NCI-H748 (cell line): ENCODE data around the gene KATNBL1.
A peak's percentile ranks its signal among the peaks of the same experiment; 100 is the strongest.

ENCODE experiments used
- DNase-seq: peaks from one replicate; lab custom pipeline; 2025; ENCODE audit not compliant: unreplicated experiment; lab: John Stamatoyannopoulos, UW

Gene KATNBL1, protein sequence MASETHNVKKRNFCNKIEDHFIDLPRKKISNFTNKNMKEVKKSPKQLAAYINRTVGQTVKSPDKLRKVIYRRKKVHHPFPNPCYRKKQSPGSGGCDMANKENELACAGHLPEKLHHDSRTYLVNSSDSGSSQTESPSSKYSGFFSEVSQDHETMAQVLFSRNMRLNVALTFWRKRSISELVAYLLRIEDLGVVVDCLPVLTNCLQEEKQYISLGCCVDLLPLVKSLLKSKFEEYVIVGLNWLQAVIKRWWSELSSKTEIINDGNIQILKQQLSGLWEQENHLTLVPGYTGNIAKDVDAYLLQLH

GRCh38 chr15:34209421-34210282 is at the start of gene KATNBL1:
KATNBL1 (minus strand) TSS chr15:34210096; CDS start chr15:34163676, 46,420 bp downstream.
- peak; percentile 95 for DNase-seq

DNA sequence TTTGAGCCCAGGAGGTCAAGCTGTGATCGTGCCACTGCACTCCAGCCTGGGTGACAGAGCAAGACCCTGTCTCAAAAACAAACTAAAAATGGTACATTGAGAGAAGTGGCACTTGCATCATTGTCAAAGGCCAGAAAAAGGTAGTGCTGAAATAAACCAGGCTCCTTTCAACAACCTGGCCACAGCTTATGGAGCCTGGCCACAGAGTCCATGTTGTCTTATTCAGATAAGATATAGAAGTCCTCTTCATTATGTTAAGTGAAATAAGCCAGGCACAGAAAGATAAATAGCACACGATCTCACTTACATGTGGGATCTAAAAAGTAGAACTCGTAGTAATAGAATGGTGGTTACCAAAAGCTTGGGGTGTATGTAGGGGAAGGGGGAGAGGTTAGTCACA is 49.7 kb upstream of the KATNBL1 start:
- no peak for DNase-seq

DNA sequence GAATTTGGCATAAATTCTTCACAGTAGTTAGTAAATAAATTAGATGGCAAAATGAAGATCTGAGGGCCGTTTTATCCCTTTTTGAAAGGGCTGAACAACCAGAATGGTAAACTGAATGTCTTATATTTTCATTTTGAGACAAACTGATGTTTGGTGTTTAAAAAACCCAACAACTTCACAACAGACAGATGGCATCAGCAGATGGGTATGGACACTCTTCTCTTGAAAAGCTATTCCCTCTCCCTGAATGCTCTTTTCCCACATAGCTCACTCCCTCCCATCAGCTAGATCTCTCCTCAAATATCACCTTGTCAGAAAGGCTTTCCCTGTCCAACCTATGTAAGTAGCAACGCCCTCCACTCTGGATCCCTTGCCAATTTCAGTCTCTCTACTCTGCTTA is 48.3 kb upstream of the KATNBL1 start:
- no peak for DNase-seq

- no peak for DNase-seq
Observed at GRCh38 chr15:34252545-34252944, 42.6 kb upstream of the KATNBL1 start.

DNA sequence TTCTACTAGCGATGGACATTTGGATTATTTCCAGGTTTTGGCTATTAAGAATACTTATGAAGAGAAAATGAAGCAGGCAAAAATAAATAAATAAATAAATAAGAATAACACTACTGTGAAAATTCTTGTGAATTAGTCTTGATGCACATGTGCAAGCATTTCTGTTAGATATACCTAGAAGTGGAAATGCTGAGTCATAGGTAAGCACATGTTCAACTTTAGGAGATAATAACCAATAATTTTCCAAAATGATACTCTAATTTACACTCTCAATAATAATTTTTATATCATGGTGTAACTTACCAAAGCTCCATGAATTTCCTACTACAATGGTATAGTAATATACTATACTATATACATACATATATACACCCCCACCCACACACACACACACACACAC is 38.3 kb upstream of the KATNBL1 start:
- no peak for DNase-seq

DNA sequence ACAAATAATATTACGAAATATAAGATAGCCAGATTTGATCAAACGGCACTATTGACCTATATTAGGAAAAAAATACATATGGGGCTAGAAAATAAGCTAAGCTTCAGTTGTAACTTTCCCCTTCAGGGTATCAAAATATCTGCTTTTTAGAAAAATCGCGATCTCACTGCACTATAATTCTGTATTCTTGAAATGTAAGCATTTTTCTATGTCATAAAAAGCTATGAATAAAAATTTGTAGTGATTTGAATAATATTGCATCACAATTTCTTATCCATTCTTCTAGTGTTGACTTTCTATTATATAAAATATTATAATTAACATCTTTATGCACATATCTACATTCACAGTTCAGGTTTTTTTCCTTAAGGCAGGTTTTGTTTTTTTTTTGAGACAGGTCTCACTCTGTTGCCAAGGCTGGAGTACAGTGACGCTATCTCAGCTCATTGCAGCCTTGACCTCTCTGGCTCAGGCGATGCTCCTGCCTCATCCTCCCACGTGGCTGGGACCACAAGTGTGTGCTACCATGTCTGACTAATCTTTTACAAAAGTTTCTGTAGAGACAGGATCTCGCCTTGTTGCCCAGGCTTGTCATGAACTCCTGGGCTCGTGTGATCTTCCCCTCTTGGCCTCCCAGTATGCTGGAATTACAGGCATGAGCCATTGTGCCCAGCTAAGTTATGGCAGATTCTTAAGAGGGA is 36.5 kb upstream of the KATNBL1 start:
- no peak for DNase-seq

DNA sequence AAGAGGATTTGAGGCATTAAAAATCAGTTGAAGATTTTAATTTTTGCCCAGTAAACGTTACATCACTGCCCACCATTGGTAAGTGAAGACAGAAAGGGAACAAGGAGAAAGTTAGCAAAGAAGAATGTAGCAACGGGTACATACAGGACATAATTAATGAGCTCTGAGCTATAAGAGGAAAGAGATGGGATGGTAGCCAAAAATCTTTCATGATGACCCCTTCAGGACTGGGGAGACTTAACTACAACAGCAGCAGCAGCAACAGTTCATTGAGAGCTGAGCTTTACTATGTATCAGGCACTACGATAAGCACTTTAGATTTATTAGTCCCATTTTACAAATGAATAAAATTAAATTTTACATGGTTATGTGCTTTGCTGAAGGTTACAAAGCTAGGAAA is 33.3 kb upstream of the KATNBL1 start:
- DNase-seq = no peak

- no peak for DNase-seq
Observed at GRCh38 chr15:34242331-34242710, 32.4 kb upstream of the KATNBL1 start.

DNA sequence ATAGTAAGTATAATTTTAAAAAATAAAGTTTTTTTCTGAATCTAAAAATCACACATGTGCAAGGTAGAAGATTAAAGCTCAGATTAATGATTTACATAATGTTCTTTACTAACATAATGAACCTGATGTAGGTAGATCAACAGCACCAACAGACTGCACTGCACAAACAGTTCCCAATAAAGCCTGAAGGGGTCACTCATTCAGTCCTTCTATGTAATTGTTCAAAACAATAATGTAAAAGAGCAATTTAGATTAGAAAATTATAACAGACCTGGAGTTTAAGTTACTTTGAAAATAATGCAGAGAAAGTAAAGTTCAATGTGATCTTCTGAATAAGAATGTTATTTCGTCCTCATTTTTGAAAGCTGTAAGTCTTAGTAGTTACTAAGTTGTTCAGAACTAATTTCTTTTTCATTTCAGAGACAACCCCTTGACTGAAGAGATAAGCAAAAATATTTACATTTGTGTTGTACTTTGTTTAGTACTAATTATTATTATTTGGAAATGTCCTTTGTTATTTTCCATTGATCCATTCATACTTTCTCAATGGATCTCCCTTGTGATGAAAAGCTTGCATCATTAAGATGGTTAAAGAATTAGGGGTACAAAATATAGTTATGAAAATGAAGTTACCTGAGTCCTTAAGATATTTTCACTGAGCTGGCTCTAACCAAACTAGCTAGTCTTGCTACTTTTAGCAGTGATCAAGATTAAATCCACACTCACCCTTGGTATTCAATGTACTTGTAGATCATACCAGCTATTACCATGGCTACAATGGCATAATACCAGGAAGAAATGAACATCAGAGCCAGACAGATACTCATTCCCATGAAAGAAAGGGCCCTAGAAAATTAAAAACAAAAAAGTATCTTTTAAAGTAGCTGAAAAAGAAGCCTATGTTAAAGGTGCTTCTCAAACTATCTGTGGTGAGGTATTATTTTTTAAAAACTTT is 31.8 kb upstream of the KATNBL1 start:
- peak; percentile 10 for DNase-seq

- DNase-seq = no peak
Observed at GRCh38 chr15:34240537-34240936, 30.6 kb upstream of the KATNBL1 start.

DNA sequence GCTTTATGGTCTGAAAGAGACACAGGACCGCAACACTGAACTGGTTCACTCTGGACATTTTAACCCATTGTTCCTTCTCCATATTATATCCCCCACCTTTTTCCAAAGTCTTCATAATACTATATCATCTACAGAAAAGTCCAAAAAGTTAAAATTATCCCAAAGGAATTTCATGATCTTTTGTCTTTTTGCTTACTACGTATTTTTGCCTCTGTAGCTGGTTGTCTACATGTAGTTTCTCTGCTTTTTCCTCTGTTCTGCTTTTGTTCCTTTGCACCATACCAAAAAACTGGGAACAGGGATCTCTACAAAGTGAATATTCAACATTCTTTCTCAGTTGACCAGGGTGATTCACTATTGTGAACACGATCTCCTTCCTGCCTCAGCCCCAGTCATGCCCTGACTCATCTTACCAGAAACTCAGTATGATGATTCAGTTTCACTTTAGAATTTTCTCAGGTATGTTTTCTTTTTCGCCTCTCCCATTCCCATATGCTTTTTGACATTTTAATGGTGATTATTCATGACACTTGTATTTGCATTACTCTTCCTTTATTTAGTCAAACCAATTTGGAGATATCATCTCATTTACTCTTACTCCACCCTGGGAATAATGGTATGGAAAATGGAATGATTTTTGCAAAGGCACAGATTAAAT is 29.4 kb upstream of the KATNBL1 start:
- DNase-seq = no peak

GRCh38 chr15:34233614-34234013 is 23.7 kb upstream of the KATNBL1 start:
- no peak for DNase-seq

DNA sequence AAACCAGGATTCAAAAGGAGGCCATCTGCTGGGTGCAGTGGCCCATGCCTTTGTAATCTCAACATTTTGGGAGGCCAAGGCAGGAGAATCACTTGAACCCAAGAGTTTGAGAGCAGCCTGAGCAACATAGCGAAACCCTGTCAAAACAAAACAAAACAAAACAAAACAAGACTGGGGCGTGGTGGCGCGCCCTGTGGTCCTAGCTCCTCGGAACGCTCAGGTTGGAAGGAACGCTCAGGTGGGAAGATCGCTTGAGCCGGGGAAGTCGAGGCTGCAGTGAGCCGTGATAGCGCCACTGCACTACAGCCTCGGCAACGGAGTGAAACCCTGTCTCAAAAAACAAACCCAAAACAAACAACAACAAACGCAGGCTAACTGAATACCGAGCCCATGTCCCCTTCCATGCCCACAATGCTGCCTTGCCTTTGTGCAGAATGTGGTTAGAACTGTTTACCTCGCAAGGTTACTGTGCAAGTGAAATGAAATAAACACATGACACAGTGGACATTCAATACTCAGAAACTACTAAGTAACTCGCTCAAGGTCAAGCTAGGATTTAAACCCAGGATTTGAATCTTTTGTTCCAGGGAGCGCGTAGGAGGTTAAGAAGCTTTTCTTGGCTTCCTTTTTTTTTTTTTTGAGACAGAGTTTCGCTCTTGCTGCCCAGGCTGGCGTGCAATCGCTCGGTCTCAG is 14.2 kb upstream of the KATNBL1 start:
- peak; percentile 12 for DNase-seq

- no peak for DNase-seq
Observed at GRCh38 chr15:34217587-34218225, 7.8 kb upstream of the KATNBL1 start.

GRCh38 chr15:34216527-34217270 is 6.8 kb upstream of the KATNBL1 start:
- no peak for DNase-seq

DNA sequence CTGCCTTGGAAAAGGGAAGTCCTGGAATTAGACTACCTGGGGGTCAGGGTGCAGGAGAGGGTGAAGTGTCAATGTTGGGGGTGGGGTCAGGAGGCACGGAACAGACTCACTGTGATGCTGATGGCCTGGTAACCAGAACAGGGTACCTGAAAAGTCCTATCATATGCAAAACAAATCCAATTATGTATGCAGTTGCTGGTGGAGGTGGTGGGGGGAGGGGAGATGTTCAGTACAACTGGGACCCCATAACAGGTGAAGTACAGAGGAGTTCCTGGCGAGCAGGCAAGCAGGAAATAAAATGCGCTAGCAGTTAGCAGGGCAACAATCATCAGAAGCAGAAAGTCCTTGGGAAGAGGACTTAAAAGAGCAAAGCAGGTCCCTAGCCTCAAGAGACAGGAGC is 4.2 kb upstream of the KATNBL1 start:
- DNase-seq = no peak

DNA sequence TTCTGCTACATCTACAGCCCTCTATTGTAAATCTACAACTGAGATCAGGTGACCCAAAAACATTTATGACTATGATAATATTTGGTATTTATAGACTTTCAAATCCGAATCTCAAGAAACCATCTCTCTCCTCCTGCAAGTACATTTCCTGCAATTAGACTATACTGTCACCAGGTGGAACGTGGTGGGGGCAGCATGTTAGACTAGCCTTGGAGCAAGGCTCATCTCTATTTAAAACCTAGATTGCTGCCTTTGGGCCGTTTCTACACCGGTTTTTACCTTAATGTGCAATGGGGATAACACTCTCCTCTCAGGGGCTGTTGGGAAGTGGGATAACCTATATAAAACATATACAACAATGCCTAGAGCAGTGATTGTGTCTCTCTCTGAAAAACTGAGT is 3.8 kb upstream of the KATNBL1 start:
- no peak for DNase-seq

DNA sequence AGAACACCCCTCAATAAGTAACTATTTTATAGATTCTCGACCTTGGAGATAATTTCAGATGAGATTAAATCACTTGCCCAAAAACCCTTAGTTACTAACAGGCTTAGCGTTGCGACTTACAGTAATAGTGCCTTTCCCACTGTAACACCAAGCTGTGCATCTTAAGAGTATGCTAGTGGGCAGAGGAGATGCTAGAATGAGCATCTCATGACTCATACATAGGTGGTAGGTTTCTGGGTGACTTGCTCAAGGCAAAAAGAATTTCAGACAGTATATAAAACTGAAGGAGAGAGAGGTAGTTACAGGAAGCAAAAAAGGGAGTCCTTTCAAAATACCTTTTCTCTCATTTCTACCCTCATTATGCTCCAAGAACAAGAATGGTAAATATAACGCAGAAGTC is 3.9 kb downstream of the KATNBL1 start:
- no peak for DNase-seq
